HepG2 (cell line): ENCODE measurements around the gene ACAP3. TPM values are rescaled to one million over a fixed set of nuclear protein-coding genes. Genes with fewer than 3 reads are reported as not detected.

Source experiments
- ATAC-seq: fragments of 200-7000 bp; cut with Tn5 transposase; 3 replicates; pipeline ENCODE4 v1.9.1; 2020; ENCODE audit warnings: mild to moderate bottlenecking, moderate library complexity
- BruUV-seq: library from RNA; stranded (reverse); fragments of 400-500 nt; replicated peaks from 2 replicates; lab custom pipeline; 2021; lab: Mats Ljungman, UMichigan
- CTCF ChIA-PET: fragments of 300-600 bp; formaldehyde crosslinking; extraction: SDS; loops from one replicate; lab custom pipeline; 2021; ENCODE audit warnings: low total read pairs, inconsistent platforms, low intra/inter-chr PET ratio; lab: Yijun Ruan, JAX
- POLR2A ChIA-PET: fragments of 350-600 bp; sonication (Branson Sonifier 250); formaldehyde crosslinking; loops from one replicate; lab custom pipeline; 2020; ENCODE audit warnings: antibody characterized with exemption, inconsistent platforms; lab: Yijun Ruan, JAX
- DNase-seq: peaks from one replicate; pipeline ENCODE4 v3.0.0-alpha.2; 2015; ENCODE audit warnings: low spot score
- FAIRE-seq: peaks from 3 replicates; lab custom pipeline; 2011; peaks lifted over from hg19 to GRCh38; lab: Jason Lieb, UNC
- H2AFZ ChIP-seq: one replicate; pipeline ENCODE4 v1.6.1; 2011; ENCODE audit warnings: low read length, inconsistent platforms
- H3K27ac ChIP-seq: fragments of 300-600 bp; 3 replicates; pipeline ENCODE4 v1.8.0; 2011; ENCODE audit warnings: mixed run types, mild to moderate bottlenecking, mixed read lengths, low read length, inconsistent platforms; ENCODE audit not compliant: insufficient read depth; ENCODE audit errors: extremely low read length
- H3K27me3 ChIP-seq, 2 experiments: fragments of 200-600 bp in 1 of 2; 2 replicates in 1 of 2; 3 replicates in 1 of 2; pipeline versions ENCODE4 v1.6.0 to v1.8.0; 2011; ENCODE audit warnings: low read length in 2 of 2, mild to moderate bottlenecking in 2 of 2, moderate library complexity in 2 of 2, inconsistent platforms in 1 of 2; ENCODE audit not compliant: insufficient read depth in 2 of 2, control insufficient read depth in 1 of 2
- H3K36me3 ChIP-seq, 2 experiments: fragments of 200-600 bp in 1 of 2; replicated peaks in 1 of 2; 2 replicates in 1 of 2; 3 replicates in 1 of 2; pipeline versions ENCODE4 v1.5.1 to v1.8.0; 2011; ENCODE audit warnings: low read length in 2 of 2, inconsistent platforms in 1 of 2; ENCODE audit not compliant: insufficient read depth in 2 of 2, control insufficient read depth in 1 of 2
- H3K4me1 ChIP-seq: 2 replicates; pipeline ENCODE4 v1.5.1; 2012; ENCODE audit warnings: low read length, inconsistent platforms; ENCODE audit not compliant: insufficient read depth
- H3K4me2 ChIP-seq: 2 replicates; pipeline ENCODE4 v1.6.0; 2011; ENCODE audit warnings: low read depth, low read length, inconsistent platforms
- H3K4me3 ChIP-seq, 3 experiments: fragments of 200-600 bp in 1 of 3; sonication (generic), shearing (Covaris generic) in 1 of 3; replicated peaks in 1 of 3; 2 replicates each; pipeline ENCODE4 v1.5.1; 2011 to 2016; ENCODE audit warnings: low read length in 3 of 3, inconsistent platforms in 2 of 3, low read depth in 2 of 3, mild to moderate bottlenecking in 2 of 3, control low read depth in 1 of 3, mixed read lengths in 1 of 3; ENCODE audit not compliant: insufficient read depth in 1 of 3
- H3K79me2 ChIP-seq: one replicate; pipeline ENCODE4 v1.6.1; 2011; ENCODE audit warnings: low read length, inconsistent platforms; ENCODE audit not compliant: insufficient read depth
- H3K9ac ChIP-seq: 2 replicates; pipeline ENCODE4 v1.6.0; 2011; ENCODE audit warnings: mild to moderate bottlenecking, low read depth, low read length, inconsistent platforms; ENCODE audit not compliant: insufficient read depth
- H3K9me3 ChIP-seq: 2 replicates; pipeline ENCODE4 v1.5.1; 2012; ENCODE audit warnings: mild to moderate bottlenecking, low read length
- H4K20me1 ChIP-seq: 2 replicates; pipeline ENCODE4 v1.6.0; 2011; ENCODE audit warnings: inconsistent platforms, mild to moderate bottlenecking, low read length, moderate library complexity; ENCODE audit not compliant: insufficient read depth
- AHR ChIP-seq: IDR thresholded peaks from 2 replicates; pipeline ENCODE4 v1.6.1; 2018; ENCODE audit warnings: missing genetic modification reagents, missing compliant biosample characterization
- AKAP8 ChIP-seq: sonication (generic); formaldehyde crosslinking; IDR thresholded peaks from 2 replicates; pipeline ENCODE4 v1.5.1; 2020; ENCODE audit warnings: mild to moderate bottlenecking, missing genetic modification reagents
- HNRNPK ChIP-seq: fragments of 200-400 bp; formaldehyde crosslinking; IDR thresholded peaks from 2 replicates; pipeline ENCODE4 v1.6.1; 2018; ENCODE audit warnings: low read length, low read depth, moderate library complexity, mild to moderate bottlenecking; ENCODE audit not compliant: poor library complexity, severe bottlenecking
- HNRNPL ChIP-seq: fragments of 200-400 bp; formaldehyde crosslinking; IDR thresholded peaks from 2 replicates; pipeline ENCODE4 v1.6.1; 2017; ENCODE audit warnings: mild to moderate bottlenecking, low read depth, low read length
- PAF1 ChIP-seq: IDR thresholded peaks from 2 replicates; pipeline ENCODE4 v1.6.1; 2016; ENCODE audit warnings: missing genetic modification reagents, missing compliant biosample characterization
- PHF8 ChIP-seq: sonication (generic); formaldehyde crosslinking; IDR thresholded peaks from 2 replicates; pipeline ENCODE4 v1.5.0; 2020; ENCODE audit warnings: missing genetic modification reagents
- PRMT3 ChIP-seq: sonication (generic); formaldehyde crosslinking; IDR thresholded peaks from 2 replicates; pipeline ENCODE4 v1.8.1; 2022; ENCODE audit warnings: low read depth, mild to moderate bottlenecking, moderate library complexity, missing genetic modification reagents, borderline replicate concordance
- ZC3H13 ChIP-seq: sonication (generic); formaldehyde crosslinking; IDR thresholded peaks from 2 replicates; pipeline ENCODE4 v1.8.1; 2023; ENCODE audit warnings: mild to moderate bottlenecking, missing genetic modification reagents, moderate library complexity
- ZNF329 ChIP-seq: sonication (generic); formaldehyde crosslinking; IDR thresholded peaks from 2 replicates; pipeline ENCODE4 v1.9.0; 2021; ENCODE audit warnings: low read depth, mild to moderate bottlenecking, missing genetic modification reagents
- ZNF558 ChIP-seq: sonication (generic); formaldehyde crosslinking; IDR thresholded peaks from 2 replicates; pipeline ENCODE4 v1.9.0; 2022; ENCODE audit warnings: mild to moderate bottlenecking, missing genetic modification reagents, borderline replicate concordance
- ZNF615 ChIP-seq: sonication (generic); formaldehyde crosslinking; IDR thresholded peaks from 2 replicates; pipeline ENCODE4 v1.5.0; 2020; ENCODE audit warnings: mild to moderate bottlenecking, missing genetic modification reagents, borderline replicate concordance
- ZNF737 ChIP-seq: sonication (generic); formaldehyde crosslinking; IDR thresholded peaks from 2 replicates; pipeline ENCODE4 v1.5.0; 2020; ENCODE audit warnings: missing genetic modification reagents, mild to moderate bottlenecking, borderline replicate concordance
- ZNF768 ChIP-seq: sonication (generic); formaldehyde crosslinking; IDR thresholded peaks from 2 replicates; pipeline ENCODE4 v1.4.0; 2020; ENCODE audit warnings: missing genetic modification reagents
- WGBS: methylation state at CpG from one replicate; pipeline ENCODE4 v1.1.6; 2017; ENCODE audit warnings: low lambda C conversion rate; 5-methylcytosine and 5-hydroxymethylcytosine counted together
- in situ Hi-C: cut with HindIII; loops from 2 replicates; pipeline ENCODE4 v1.10.0; 2017; ENCODE audit warnings: low pct_unique_long_range_greater_than_20kb; ENCODE audit not compliant: extremely low pct_ligation_motif_present
- intact Hi-C: fragments of 100-400 bp; cut with micrococcal nuclease; formaldehyde crosslinking; loops from one replicate; pipeline ENCODE4 v1.10.0; 2022; ENCODE audit not compliant: unreplicated experiment
- polyA plus RNA-seq, 8 experiments: library from polyadenylated mRNA; depleted of rRNA in 3 of 8; stranded (reverse) in 7 of 8; unstranded in 1 of 8; fragments of >200 nt; fragmentation: Illumina TruSeq in 4 of 8; extraction: Trizol in 4 of 8; gene quantifications; 2 replicates each; pipeline versions ENCODE4 v1.2.1 to v1.2.3, GENCODE V29; 2011 to 2016; ENCODE audit warnings: low read depth in 4 of 8, missing spikeins in 1 of 8, mixed read lengths in 1 of 8; ENCODE audit not compliant: insufficient read depth in 1 of 8
- total RNA-seq, 5 experiments: library from RNA; depleted of rRNA; stranded (reverse); fragments of >200 nt; fragmentation: Illumina TruSeq; extraction: Trizol; gene quantifications; 2 replicates each; pipeline ENCODE4 v1.2.3, GENCODE V29; 2016; ENCODE audit warnings: low read depth in 1 of 5
- TF ChIP-seq, protein P1 (sequence below): IDR thresholded peaks from 2 replicates; pipeline ENCODE4 v1.6.1; 2016
- TF ChIP-seq, protein P2 (sequence below): sonication (generic); formaldehyde crosslinking; IDR thresholded peaks from 2 replicates; pipeline ENCODE4 v1.8.0; 2022; ENCODE audit warnings: mild to moderate bottlenecking, missing genetic modification reagents; ENCODE audit not compliant: insufficient replicate concordance
- TF ChIP-seq, protein P3 (sequence below): sonication (generic); formaldehyde crosslinking; IDR thresholded peaks from 2 replicates; pipeline ENCODE4 v1.9.0; 2022; ENCODE audit warnings: missing genetic modification reagents, mild to moderate bottlenecking, borderline replicate concordance
- TF ChIP-seq, protein P4 (sequence below): sonication (generic); formaldehyde crosslinking; IDR thresholded peaks from 2 replicates; pipeline ENCODE4 v1.5.0; 2020; ENCODE audit warnings: mild to moderate bottlenecking, missing genetic modification reagents, moderate library complexity

ACAP3 gene
- total and polyA plus RNA-seq, 2 of the 13 experiments (the other 11 are each of a cell fraction or from before 2014, with no cell fraction given) = 29.4 to 50.8 TPM

DNA sequence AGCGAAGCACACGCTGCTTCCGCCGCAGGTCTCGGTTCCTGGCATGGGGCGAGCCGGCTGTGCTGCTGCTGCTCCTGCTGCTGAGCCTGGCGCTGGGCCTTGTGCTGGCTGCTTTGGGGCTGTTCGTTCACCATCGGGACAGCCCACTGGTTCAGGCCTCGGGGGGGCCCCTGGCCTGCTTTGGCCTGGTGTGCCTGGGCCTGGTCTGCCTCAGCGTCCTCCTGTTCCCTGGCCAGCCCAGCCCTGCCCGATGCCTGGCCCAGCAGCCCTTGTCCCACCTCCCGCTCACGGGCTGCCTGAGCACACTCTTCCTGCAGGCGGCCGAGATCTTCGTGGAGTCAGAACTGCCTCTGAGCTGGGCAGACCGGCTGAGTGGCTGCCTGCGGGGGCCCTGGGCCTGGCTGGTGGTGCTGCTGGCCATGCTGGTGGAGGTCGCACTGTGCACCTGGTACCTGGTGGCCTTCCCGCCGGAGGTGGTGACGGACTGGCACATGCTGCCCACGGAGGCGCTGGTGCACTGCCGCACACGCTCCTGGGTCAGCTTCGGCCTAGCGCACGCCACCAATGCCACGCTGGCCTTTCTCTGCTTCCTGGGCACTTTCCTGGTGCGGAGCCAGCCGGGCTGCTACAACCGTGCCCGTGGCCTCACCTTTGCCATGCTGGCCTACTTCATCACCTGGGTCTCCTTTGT, 26.0 kb upstream of the ACAP3 start:
- no TSS peak for BruUV-seq
- no peak overlapping the region for H3K27ac ChIP-seq
- no peak overlapping the region for H2AFZ ChIP-seq
- in situ Hi-C loops (no loop called here), intact Hi-C loops (no loop called here)
- ChIA-PET CTCF (no interaction called here), POLR2A (interaction anchor here (1.0 to 3.9 kb wide), 2 partner anchors 14 to 42 kb away, joined by 3 to 12 read pairs; partner anchors contain the start of genes AURKAIP1 and DVL1)
- peaks cover 7% of the 10 kb centered on the region; the same call in 1 of the 2 replicates for H4K20me1 ChIP-seq
- H3K4me3 ChIP-seq = no peak overlapping the region
- WGBS = 91% methylated on average over 14 of the region's 36 CpGs
- H3K9ac ChIP-seq = no peak overlapping the region
- 0 out of 5 replicates have a peak, but pooled peaks cover 0 to 4% of the 10 kb centered on the region in 2 experiments for H3K27me3 ChIP-seq
- H3K4me1 ChIP-seq = peaks cover 24% of the 10 kb centered on the region
- H3K9me3 ChIP-seq = no peaks in the 10 kb centered on the region
- no peaks in the 10 kb centered on the region for H3K79me2 ChIP-seq
- H3K4me2 ChIP-seq = no peak overlapping the region
- FAIRE-seq (no peak), DNase-seq (no peak), ATAC-seq (0 out of 3 replicates have a peak, but pooled peaks have one; percentile 0)
- H3K36me3 ChIP-seq = peaks cover 4 to 5% of the 10 kb centered on the region in 2 experiments; a peak in 3 of 5 replicates
- TF ChIP-seq HNRNPK (no peak), ZNF558 (CRISPR knock-in tag) (no peak), PRMT3 (no peak), AHR (CRISPR knock-in tag) (no peak), ZNF615 (no peak), PHF8 (CRISPR knock-in tag) (0 out of 2 replicates have a peak, but pooled peaks have one; percentile 34), HNRNPL (peak; percentile 83), ZC3H13 (CRISPR knock-in tag) (peak; percentile 78; the same call in 1 of the 2 replicates), AKAP8 (CRISPR knock-in tag) (peak; percentile 96), ZNF737 (CRISPR knock-in tag) (no peak), ZNF768 (CRISPR knock-in tag) (peak; percentile 61; the same call in 1 of the 2 replicates), PAF1 (CRISPR knock-in tag) (peak; percentile 72; the same call in 1 of the 2 replicates), ZNF329 (CRISPR knock-in tag) (peak; percentile 99)
- TF ChIP-seq, protein P1, sequence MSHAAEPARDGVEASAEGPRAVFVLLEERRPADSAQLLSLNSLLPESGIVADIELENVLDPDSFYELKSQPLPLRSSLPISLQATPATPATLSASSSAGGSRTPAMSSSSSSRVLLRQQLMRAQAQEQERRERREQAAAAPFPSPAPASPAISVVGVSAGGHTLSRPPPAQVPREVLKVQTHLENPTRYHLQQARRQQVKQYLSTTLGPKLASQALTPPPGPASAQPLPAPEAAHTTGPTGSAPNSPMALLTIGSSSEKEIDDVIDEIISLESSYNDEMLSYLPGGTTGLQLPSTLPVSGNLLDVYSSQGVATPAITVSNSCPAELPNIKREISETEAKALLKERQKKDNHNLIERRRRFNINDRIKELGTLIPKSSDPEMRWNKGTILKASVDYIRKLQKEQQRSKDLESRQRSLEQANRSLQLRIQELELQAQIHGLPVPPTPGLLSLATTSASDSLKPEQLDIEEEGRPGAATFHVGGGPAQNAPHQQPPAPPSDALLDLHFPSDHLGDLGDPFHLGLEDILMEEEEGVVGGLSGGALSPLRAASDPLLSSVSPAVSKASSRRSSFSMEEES (CRISPR knock-in tag) = no peak
- TF ChIP-seq, protein P2, sequence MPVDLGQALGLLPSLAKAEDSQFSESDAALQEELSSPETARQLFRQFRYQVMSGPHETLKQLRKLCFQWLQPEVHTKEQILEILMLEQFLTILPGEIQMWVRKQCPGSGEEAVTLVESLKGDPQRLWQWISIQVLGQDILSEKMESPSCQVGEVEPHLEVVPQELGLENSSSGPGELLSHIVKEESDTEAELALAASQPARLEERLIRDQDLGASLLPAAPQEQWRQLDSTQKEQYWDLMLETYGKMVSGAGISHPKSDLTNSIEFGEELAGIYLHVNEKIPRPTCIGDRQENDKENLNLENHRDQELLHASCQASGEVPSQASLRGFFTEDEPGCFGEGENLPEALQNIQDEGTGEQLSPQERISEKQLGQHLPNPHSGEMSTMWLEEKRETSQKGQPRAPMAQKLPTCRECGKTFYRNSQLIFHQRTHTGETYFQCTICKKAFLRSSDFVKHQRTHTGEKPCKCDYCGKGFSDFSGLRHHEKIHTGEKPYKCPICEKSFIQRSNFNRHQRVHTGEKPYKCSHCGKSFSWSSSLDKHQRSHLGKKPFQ = no peak
- TF ChIP-seq, protein P3, sequence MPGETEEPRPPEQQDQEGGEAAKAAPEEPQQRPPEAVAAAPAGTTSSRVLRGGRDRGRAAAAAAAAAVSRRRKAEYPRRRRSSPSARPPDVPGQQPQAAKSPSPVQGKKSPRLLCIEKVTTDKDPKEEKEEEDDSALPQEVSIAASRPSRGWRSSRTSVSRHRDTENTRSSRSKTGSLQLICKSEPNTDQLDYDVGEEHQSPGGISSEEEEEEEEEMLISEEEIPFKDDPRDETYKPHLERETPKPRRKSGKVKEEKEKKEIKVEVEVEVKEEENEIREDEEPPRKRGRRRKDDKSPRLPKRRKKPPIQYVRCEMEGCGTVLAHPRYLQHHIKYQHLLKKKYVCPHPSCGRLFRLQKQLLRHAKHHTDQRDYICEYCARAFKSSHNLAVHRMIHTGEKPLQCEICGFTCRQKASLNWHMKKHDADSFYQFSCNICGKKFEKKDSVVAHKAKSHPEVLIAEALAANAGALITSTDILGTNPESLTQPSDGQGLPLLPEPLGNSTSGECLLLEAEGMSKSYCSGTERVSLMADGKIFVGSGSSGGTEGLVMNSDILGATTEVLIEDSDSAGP = peak; percentile 33; the same call in 1 of the 2 replicates
- TF ChIP-seq, protein P4, sequence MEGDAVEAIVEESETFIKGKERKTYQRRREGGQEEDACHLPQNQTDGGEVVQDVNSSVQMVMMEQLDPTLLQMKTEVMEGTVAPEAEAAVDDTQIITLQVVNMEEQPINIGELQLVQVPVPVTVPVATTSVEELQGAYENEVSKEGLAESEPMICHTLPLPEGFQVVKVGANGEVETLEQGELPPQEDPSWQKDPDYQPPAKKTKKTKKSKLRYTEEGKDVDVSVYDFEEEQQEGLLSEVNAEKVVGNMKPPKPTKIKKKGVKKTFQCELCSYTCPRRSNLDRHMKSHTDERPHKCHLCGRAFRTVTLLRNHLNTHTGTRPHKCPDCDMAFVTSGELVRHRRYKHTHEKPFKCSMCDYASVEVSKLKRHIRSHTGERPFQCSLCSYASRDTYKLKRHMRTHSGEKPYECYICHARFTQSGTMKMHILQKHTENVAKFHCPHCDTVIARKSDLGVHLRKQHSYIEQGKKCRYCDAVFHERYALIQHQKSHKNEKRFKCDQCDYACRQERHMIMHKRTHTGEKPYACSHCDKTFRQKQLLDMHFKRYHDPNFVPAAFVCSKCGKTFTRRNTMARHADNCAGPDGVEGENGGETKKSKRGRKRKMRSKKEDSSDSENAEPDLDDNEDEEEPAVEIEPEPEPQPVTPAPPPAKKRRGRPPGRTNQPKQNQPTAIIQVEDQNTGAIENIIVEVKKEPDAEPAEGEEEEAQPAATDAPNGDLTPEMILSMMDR = 0 out of 2 replicates have a peak, but pooled peaks have one; percentile 3
